ENCODE results near the gene TASOR2.

TASOR2 gene

GRCh38 chr10:5684318-5684970, at the start of gene TASOR2:
Gene TASOR2, plus strand, starts transcription at chr10:5684838. Its CDS starts 35,805 bp downstream, at chr10:5720643.
- peak; percentile 99 for DNase-seq

- no peak for DNase-seq
These were observed 49.7 kb upstream of the TASOR2 start for GRCh38 chr10:5634918-5635317.

GRCh38 chr10:5638494-5638893, 46.1 kb upstream of the TASOR2 start:
- no peak for DNase-seq

- no peak for DNase-seq
These were observed 45.6 kb upstream of the TASOR2 start for GRCh38 chr10:5639066-5639465.

GRCh38 chr10:5640036-5640435, 44.6 kb upstream of the TASOR2 start:
- DNase-seq = no peak

GRCh38 chr10:5640501-5640900, 44.1 kb upstream of the TASOR2 start:
- no peak for DNase-seq

- DNase-seq = no peak
These were observed 43.1 kb upstream of the TASOR2 start for GRCh38 chr10:5641501-5641900.

GRCh38 chr10:5643346-5644067, 41.1 kb upstream of the TASOR2 start:
- no peak for DNase-seq

GRCh38 chr10:5644930-5645329, 39.7 kb upstream of the TASOR2 start:
- no peak for DNase-seq

- DNase-seq = no peak
These were observed 39.3 kb upstream of the TASOR2 start for GRCh38 chr10:5645375-5645774.

- DNase-seq = peak in 1 of 3 donors; percentile 35
These were observed 38.6 kb upstream of the TASOR2 start for GRCh38 chr10:5645944-5646617.

- no peak for DNase-seq
These were observed 37.0 kb upstream of the TASOR2 start for GRCh38 chr10:5647507-5648240.

GRCh38 chr10:5648494-5649457, 35.9 kb upstream of the TASOR2 start:
- DNase-seq = no peak

- DNase-seq = no peak
These were observed 34.9 kb upstream of the TASOR2 start for GRCh38 chr10:5649746-5650145.

GRCh38 chr10:5650664-5651387, 33.8 kb upstream of the TASOR2 start:
- DNase-seq = no peak

- DNase-seq = no peak
These were observed 33.3 kb upstream of the TASOR2 start for GRCh38 chr10:5651388-5651764.

- no peak for DNase-seq
These were observed 31.9 kb upstream of the TASOR2 start for GRCh38 chr10:5652746-5653145.

- no peak for DNase-seq
These were observed 30.4 kb upstream of the TASOR2 start for GRCh38 chr10:5654218-5654755.

GRCh38 chr10:5655121-5655520, 29.5 kb upstream of the TASOR2 start:
- DNase-seq = no peak

GRCh38 chr10:5656737-5657579, 27.7 kb upstream of the TASOR2 start:
- DNase-seq = no peak

Measured in suppressor macrophage treated with lipopolysaccharide for 1 hour (primary cell).